GM19099 (cell line): ENCODE measurements around the gene CSTF1.

ENCODE experiments used
- POLR2A ChIP-seq: IDR thresholded peaks from 3 replicates; pipeline ENCODE4 v1.6.1; 2011; ENCODE audit warnings: low read depth; ENCODE audit not compliant: insufficient read length; ENCODE audit errors: extremely low read depth

Gene CSTF1

GRCh38 chr20:56443654-56444540 is 51.5 kb downstream of the CSTF1 start:
- no peak for TF ChIP-seq POLR2A

DNA sequence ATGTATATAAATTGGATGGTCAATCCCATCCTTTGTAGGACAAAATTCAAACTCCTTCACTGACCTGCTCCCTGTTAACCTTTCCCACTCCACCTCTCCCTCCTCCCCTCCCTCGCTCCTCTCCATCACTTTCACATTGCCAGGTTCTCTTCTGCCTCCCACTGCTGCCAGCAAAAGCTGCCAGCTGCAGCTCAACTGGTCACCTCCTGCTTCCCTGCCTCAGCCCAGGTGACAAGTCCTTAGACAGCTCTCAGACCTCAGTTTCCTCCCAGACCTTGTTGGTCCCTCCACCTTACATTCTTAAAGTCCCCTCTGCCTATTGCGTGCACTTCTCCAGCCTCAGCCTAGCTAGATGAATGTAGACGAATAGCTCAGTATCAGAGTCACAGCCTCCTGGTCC is 52.7 kb downstream of the CSTF1 start:
- no peak for TF ChIP-seq POLR2A

- TF ChIP-seq POLR2A: no peak
Observed at GRCh38 chr20:56445540-56445939, 53.1 kb downstream of the CSTF1 start.

- TF ChIP-seq POLR2A: no peak
Observed at GRCh38 chr20:56447227-56447626, 54.8 kb downstream of the CSTF1 start.

DNA sequence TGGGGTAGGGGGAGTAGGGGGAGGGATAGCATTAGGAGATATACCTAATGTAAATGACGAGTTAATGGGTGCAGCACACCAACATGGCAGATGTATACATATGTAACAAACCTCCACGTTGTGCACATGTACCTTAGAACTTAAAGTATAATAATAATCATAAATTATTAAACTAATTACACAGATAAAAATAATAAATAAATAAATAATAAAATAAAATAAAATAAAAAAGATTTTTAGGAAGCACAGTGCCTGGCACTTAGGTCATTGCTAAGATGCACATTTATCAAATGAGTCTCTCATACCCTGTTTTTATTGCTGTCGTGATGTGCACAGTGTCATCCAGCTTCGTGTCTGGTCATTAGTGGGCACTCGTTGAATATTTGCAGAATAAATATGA is 57.0 kb downstream of the CSTF1 start:
- TF ChIP-seq POLR2A: no peak

- TF ChIP-seq POLR2A: no peak
Observed at GRCh38 chr20:56451056-56451765, 58.8 kb downstream of the CSTF1 start.

- TF ChIP-seq POLR2A: no peak
Observed at GRCh38 chr20:56453352-56453751, 60.9 kb downstream of the CSTF1 start.

DNA sequence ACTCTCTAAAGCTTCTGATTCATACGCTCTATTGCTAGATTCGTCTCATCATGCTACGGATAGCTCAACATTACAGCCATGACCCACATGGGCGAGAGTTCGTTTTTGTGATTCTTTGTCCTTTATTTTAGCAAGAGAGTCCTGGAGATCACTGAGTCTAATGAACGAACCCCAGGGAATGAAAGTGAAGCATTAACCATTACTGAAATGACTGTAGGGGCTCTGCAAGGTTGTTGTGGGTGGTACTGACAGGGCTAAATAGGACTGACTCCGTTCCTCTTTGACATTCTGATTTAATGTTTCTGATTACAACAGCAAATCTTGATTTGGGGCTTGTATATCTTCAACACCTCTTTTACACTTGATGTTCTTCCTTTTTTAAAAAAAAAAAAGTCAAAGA is 62.3 kb downstream of the CSTF1 start:
- no peak for TF ChIP-seq POLR2A
